NT2/D1 (cell line): ENCODE data around the gene DYNLRB1.

Experiments
- SUZ12 ChIP-seq: IDR thresholded peaks from 2 replicates; pipeline ENCODE4 v1.6.1; 2011; ENCODE audit not compliant: insufficient read length, insufficient read depth; ENCODE audit errors: extremely low read depth
- YY1 ChIP-seq: IDR thresholded peaks from 2 replicates; pipeline ENCODE4 v1.6.1; 2011; ENCODE audit not compliant: insufficient read length, insufficient read depth
- ZNF274 ChIP-seq: IDR thresholded peaks from 2 replicates; pipeline ENCODE4 v1.6.1; 2011; ENCODE audit warnings: mild to moderate bottlenecking, low read depth, low read length

- TF ChIP-seq YY1 (no peak), ZNF274 (no peak), SUZ12 (no peak)
These were observed 23.5 kb downstream of the DYNLRB1 start for GRCh38 chr20:34539756-34540155.
